Colonic mucosa (tissue), 4 donors: ENCODE data around the gene UBXN6. TPM values are rescaled to one million over a fixed set of nuclear protein-coding genes. Genes with fewer than 3 reads are reported as not detected.

ENCODE experiments used
- DNase-seq: peaks from one replicate; pipeline ENCODE4 v3.0.0-alpha.2; 2020
- H3K27ac ChIP-seq: fragments of 200-600 bp; one replicate; pipeline ENCODE4 v1.8.0; 2021
- H3K27me3 ChIP-seq: fragments of 200-600 bp; one replicate; pipeline ENCODE4 v1.8.0; 2021
- H3K36me3 ChIP-seq: fragments of 200-600 bp; one replicate; pipeline ENCODE4 v1.8.0; 2021
- H3K4me1 ChIP-seq: fragments of 200-600 bp; one replicate; pipeline ENCODE4 v1.8.0; 2021; ENCODE audit warnings: mild to moderate bottlenecking
- H3K4me3 ChIP-seq: fragments of 200-600 bp; one replicate; pipeline ENCODE4 v1.8.0; 2021
- H3K9ac ChIP-seq, 2 donors: one replicate each; pipeline ENCODE4 v1.7.0; 2013; ENCODE audit warnings: control low read depth in 2 of 2, low read depth in 2 of 2, low read length in 2 of 2
- H3K9me3 ChIP-seq: fragments of 200-600 bp; one replicate; pipeline ENCODE4 v1.8.0; 2021
- CTCF ChIP-seq: fragments of 200-600 bp; IDR thresholded peaks from one replicate; pipeline ENCODE4 v1.8.0; 2022; ENCODE audit warnings: antibody characterized with exemption, mild to moderate bottlenecking
- intact Hi-C: fragments of 100-400 bp; cut with DNase I; formaldehyde crosslinking; loops from one replicate; pipeline ENCODE4 v1.14.1; 2022
- total RNA-seq, 2 donors: library from RNA; stranded (reverse); fragmentation: NEBNext Ultra II Directional in 1 of 2; extraction: Animal tissue kit (Norgen Biotek cat#: 25700) in 1 of 2; gene quantifications; one replicate each; pipeline ENCODE4 v1.2.1, GENCODE V29; 2021
- donor health status: healthy.
- donor health status: DM: no; HTN: no; CAD: no.
- donor health status: DM: no; HTN: no; CAD: no.

Gene UBXN6
- total RNA-seq, 2 donors from 2014 or later, result 84.9 to 96.7 TPM

GRCh38 chr19:4405977-4406376, 51.6 kb downstream of the UBXN6 start:
- intact Hi-C loops, result loop anchor here (10.0 kb wide), 1 partner anchor 49 kb away; the partner anchor contains the start of gene UBXN6
- Histone ChIP-seq H3K4me3 (no peak overlapping the region), H3K27me3 (no peaks in the 10 kb centered on the region), H3K27ac (no peak overlapping the region), H3K9ac (no peak overlapping the region), H3K36me3 (no peaks in the 10 kb centered on the region), H3K4me1 (peaks cover 7% of the 10 kb centered on the region), H3K9me3 (no peaks in the 10 kb centered on the region)
- DNase-seq, result no peak
- TF ChIP-seq CTCF, result no peak

- intact Hi-C loops, result loop anchor here (10.0 kb wide), 1 partner anchor 52 kb away; the partner anchor contains the start of gene UBXN6
- peak overlapping the region; percentile 96 for H3K4me3 ChIP-seq
- H3K27me3 ChIP-seq, result no peaks in the 10 kb centered on the region
- TF ChIP-seq CTCF, result no peak
- peak overlapping the region; percentile 64 to 89 for H3K9ac ChIP-seq
- no peaks in the 10 kb centered on the region for H3K9me3 ChIP-seq
- H3K4me1 ChIP-seq, result peaks cover 13% of the 10 kb centered on the region
- H3K27ac ChIP-seq, result peak overlapping the region; percentile 47
- DNase-seq, result peak; percentile 34
- no peaks in the 10 kb centered on the region for H3K36me3 ChIP-seq
Observed at GRCh38 chr19:4403005-4403761, 54.4 kb downstream of the UBXN6 start.

- peak within 1 kb of the TSS; percentile 84 for H3K27ac ChIP-seq
- TF ChIP-seq CTCF, result no peak
Observed at GRCh38 chr19:4402171-4403004, 55.2 kb downstream of the UBXN6 start, which contains the start of gene CHAF1A. CHAF1A (plus strand) TSS chr19:4402640; CDS start chr19:4402763, 123 bp downstream.

GRCh38 chr19:4401769-4402170, 55.8 kb downstream of the UBXN6 start:
- H3K4me1 ChIP-seq, result peaks cover 13% of the 10 kb centered on the region
- H3K27ac ChIP-seq, result peak overlapping the region; percentile 84
- intact Hi-C loops, result loop anchor here (10.0 kb wide), 1 partner anchor 53 kb away; the partner anchor contains the start of gene UBXN6
- H3K9ac ChIP-seq, result peak overlapping the region; percentile 19 to 81
- DNase-seq, result no peak
- no peaks in the 10 kb centered on the region for H3K27me3 ChIP-seq
- H3K4me3 ChIP-seq, result peak overlapping the region; percentile 96
- no peaks in the 10 kb centered on the region for H3K9me3 ChIP-seq
- no peak for TF ChIP-seq CTCF
- no peaks in the 10 kb centered on the region for H3K36me3 ChIP-seq

More at GRCh38 chr19:4402171-4403004, 55.2 kb downstream of the UBXN6 start, which contains the start of gene CHAF1A:
- Histone ChIP-seq H3K4me3 (peak within 1 kb of the TSS; percentile 96), H3K4me1 (peaks cover 13% of the 10 kb centered on the region), H3K9me3 (no peaks in the 10 kb centered on the region), H3K36me3 (no peaks in the 10 kb centered on the region), H3K27me3 (no peaks in the 10 kb centered on the region), H3K9ac (peak within 1 kb of the TSS; percentile 64 to 89)
- intact Hi-C loops, result loop anchor here (10.0 kb wide), 1 partner anchor 52 kb away; the partner anchor contains the start of gene UBXN6
- DNase-seq, result peak; percentile 100
